Subcutaneous abdominal adipose tissue (tissue), 5 donors: ENCODE measurements around the gene BBIP1.

Experiments used
- H3K27ac ChIP-seq: one replicate; pipeline ENCODE4 v1.7.0; 2013; ENCODE audit warnings: low read depth, mild to moderate bottlenecking, inconsistent platforms, low read length, moderate library complexity
- H3K27me3 ChIP-seq, 5 donors: one replicate each; pipeline ENCODE4 v1.7.0; 2013; ENCODE audit warnings: low read length in 5 of 5, inconsistent platforms in 1 of 5; ENCODE audit not compliant: control insufficient read depth in 5 of 5, insufficient read depth in 4 of 5
- H3K36me3 ChIP-seq, 5 donors: one replicate each; pipeline ENCODE4 v1.7.0; 2013; ENCODE audit warnings: low read length in 5 of 5; ENCODE audit not compliant: control insufficient read depth in 5 of 5, insufficient read depth in 5 of 5
- H3K4me1 ChIP-seq, 5 donors: one replicate each; pipeline ENCODE4 v1.7.0; 2013; ENCODE audit warnings: low read length in 5 of 5, mild to moderate bottlenecking in 3 of 5, moderate library complexity in 1 of 5; ENCODE audit not compliant: control insufficient read depth in 5 of 5, insufficient read depth in 5 of 5
- H3K4me3 ChIP-seq, 5 donors: one replicate each; pipeline ENCODE4 v1.7.0; 2013; ENCODE audit warnings: low read length in 5 of 5, low read depth in 1 of 5
- H3K9ac ChIP-seq, 5 donors: one replicate each; pipeline ENCODE4 v1.7.0; 2013; ENCODE audit warnings: low read length in 5 of 5, mild to moderate bottlenecking in 4 of 5, moderate library complexity in 3 of 5
- H3K9me3 ChIP-seq, 5 donors: one replicate each; pipeline ENCODE4 v1.7.0; 2013; ENCODE audit warnings: low read length in 5 of 5; ENCODE audit not compliant: control insufficient read depth in 5 of 5
- donor health status: healthy.
- donor health status: healthy.
- donor health status: healthy.
- donor health status: healthy.
- donor health status: healthy.

Gene BBIP1

GRCh38 chr10:110859206-110859972, 59.6 kb downstream of the BBIP1 start:
- Histone ChIP-seq H3K4me1 (peaks cover 12 to 66% (median 55%) of the 10 kb centered on the region in 5 donors), H3K36me3 (no peaks in the 10 kb centered on the region), H3K27ac (peak overlapping the region; percentile 73), H3K9me3 (no peaks in the 10 kb centered on the region), H3K27me3 (no peaks in the 10 kb centered on the region), H3K9ac (peak overlapping the region in 3 of 5 donors; percentile 19 to 42 (median 34)), H3K4me3 (peak overlapping the region in 1 of 5 donors; percentile 32)

DNA sequence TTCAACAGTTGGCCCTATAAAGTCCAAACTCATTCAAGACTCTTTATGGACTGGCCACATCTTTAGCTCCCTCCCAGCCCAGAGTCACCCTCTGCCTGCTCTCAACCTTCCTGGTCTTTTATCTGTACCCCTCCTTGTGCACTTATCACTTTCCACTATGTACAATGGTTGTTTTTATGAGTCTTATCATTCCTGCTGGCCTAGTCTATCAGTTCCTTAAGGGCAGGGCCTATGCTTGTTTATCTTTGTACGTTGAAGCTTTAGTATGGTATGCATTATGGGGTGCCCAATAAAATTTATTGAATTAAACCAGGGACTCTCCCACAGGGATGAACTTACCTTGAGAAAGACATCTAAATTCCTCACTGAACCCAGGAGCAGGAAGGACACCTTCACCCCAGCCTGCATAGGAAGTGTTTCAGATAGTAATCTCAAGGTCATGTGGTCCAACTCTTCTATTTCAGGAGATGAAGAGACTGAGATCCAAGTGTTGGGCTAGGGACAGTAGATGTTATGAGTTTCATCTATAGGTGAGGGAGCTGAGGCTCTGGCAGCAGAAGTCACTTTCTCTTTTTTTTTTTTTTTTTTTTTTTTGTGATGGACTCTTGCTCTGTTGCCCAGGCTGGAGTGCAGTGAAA, 60.6 kb downstream of the BBIP1 start:
- Histone ChIP-seq H3K4me3 (no peak overlapping the region), H3K9me3 (no peaks in the 10 kb centered on the region), H3K4me1 (peaks cover 12 to 57% (median 50%) of the 10 kb centered on the region in 5 donors), H3K36me3 (no peaks in the 10 kb centered on the region), H3K9ac (peak overlapping the region in 1 of 5 donors; percentile 7), H3K27ac (peak overlapping the region; percentile 73), H3K27me3 (no peaks in the 10 kb centered on the region)

DNA sequence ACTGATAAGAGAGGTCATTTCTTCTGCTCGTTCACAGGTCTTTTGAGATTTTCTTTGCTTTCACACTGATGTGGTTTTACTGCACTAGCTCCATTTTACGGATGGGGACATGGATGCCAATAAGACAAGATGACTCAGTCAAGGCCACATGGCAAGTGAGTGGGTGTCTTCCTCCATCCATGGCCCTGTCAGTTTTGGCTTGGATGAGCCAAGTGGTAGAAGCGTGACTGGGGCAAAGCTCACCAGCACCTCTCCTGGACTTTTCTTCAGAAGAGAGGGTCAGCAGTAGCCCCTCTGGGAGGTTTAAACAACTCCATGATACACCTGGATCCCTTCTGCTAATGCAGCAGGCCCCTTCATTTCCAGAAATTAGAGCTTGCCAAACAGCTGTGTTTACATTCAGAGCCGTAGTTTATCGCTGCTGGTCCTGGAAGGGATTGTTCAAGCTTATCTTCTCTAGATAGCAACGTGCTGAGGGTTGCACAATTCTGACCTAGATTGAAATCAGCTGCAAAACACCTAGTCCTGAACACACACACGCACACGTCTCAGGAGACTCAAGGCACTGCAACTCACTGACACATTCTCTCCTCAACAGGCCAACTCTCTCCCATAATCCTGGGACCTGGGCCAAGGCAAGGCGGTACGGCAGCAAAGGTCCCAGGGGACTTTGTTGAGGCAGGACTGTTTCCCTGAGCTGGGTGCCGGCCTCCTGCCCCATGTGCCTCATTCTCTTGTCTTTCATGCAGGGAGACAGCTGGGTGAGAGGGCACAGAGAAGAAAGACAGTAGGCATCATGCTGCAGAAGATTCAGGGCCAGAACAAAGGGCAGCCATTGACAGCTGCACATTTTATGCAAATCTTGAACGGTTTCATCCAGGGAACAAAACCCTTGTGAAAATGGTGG, 61.5 kb downstream of the BBIP1 start:
- peak overlapping the region in 1 of 5 donors; percentile 43 for H3K4me3 ChIP-seq
- peak overlapping the region; percentile 73 for H3K27ac ChIP-seq
- peak overlapping the region in 1 of 5 donors; percentile 7 for H3K9ac ChIP-seq
- no peaks in the 10 kb centered on the region for H3K27me3 ChIP-seq
- H3K9me3 ChIP-seq, result no peaks in the 10 kb centered on the region
- peaks cover 12 to 48% (median 44%) of the 10 kb centered on the region in 5 donors for H3K4me1 ChIP-seq
- no peaks in the 10 kb centered on the region for H3K36me3 ChIP-seq

DNA sequence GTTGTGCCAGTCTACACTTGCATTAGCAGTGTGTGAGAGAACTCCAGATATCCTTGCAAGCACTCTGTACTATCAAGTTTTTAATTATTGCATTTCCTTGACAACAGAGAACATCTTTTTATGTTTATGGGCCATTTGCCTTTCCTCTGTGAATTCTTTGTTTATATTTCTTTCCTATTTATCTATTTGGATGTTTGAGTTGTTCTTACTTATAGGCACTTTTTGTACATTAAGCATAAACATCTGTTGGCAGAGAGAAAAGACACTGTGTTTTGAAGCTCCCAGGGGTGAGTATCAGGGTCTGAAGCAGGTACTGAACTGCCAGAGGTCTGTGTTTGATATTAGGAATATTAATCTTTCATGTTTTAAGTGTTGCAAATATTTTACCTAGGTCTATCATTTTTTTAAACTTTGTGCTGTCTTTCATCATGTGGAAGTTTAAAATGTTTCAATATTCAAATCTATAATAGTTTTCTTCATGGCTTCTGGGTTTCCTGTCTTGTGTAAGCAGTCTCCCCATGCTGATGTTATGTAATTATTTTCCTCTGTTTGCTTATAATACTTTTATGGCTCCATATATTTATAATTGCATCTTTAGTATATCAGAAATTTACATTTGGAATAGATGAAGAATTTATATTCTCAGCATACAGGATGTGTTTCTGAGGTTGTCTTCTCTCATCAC, 64.9 kb downstream of the BBIP1 start:
- H3K27me3 ChIP-seq, result no peaks in the 10 kb centered on the region
- H3K27ac ChIP-seq, result no peak overlapping the region
- no peaks in the 10 kb centered on the region for H3K9me3 ChIP-seq
- H3K36me3 ChIP-seq, result no peaks in the 10 kb centered on the region
- H3K9ac ChIP-seq, result no peak overlapping the region
- H3K4me1 ChIP-seq, result peaks cover 4 to 34% (median 28%) of the 10 kb centered on the region in 5 donors
- no peak overlapping the region for H3K4me3 ChIP-seq

DNA sequence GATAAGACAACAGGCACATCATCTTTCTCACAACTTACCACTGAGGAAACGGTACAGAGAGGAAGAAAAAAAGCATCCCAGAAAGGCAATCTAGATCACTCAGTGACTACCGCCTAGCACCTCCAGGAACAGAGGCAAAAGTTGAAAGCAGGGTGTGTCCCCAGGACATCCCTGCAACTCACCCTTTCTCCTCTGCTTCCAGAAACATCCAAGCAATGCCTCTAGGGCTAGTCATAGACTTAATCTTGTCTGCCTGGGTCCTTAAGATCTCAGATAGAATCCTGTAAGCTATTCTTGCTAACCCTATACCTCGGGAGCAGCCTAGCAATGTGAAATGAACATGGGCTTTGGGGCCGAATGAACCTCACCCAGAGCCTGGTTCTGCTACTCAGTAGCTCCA, 66.0 kb downstream of the BBIP1 start:
- no peak overlapping the region for H3K4me3 ChIP-seq
- H3K4me1 ChIP-seq, result peaks cover 4 to 28% (median 18%) of the 10 kb centered on the region in 5 donors
- H3K36me3 ChIP-seq, result no peaks in the 10 kb centered on the region
- no peaks in the 10 kb centered on the region for H3K9me3 ChIP-seq
- H3K27me3 ChIP-seq, result no peaks in the 10 kb centered on the region
- H3K27ac ChIP-seq, result no peak overlapping the region
- H3K9ac ChIP-seq, result no peak overlapping the region

- H3K27me3 ChIP-seq, result no peaks in the 10 kb centered on the region
- H3K4me1 ChIP-seq, result peaks cover 0 to 24% (median 13%) of the 10 kb centered on the region in 5 donors
- H3K4me3 ChIP-seq, result no peak overlapping the region
- no peak overlapping the region for H3K27ac ChIP-seq
- no peak overlapping the region for H3K9ac ChIP-seq
- H3K9me3 ChIP-seq, result no peaks in the 10 kb centered on the region
- H3K36me3 ChIP-seq, result no peaks in the 10 kb centered on the region
These were observed 66.6 kb downstream of the BBIP1 start for GRCh38 chr10:110852255-110852896.

DNA sequence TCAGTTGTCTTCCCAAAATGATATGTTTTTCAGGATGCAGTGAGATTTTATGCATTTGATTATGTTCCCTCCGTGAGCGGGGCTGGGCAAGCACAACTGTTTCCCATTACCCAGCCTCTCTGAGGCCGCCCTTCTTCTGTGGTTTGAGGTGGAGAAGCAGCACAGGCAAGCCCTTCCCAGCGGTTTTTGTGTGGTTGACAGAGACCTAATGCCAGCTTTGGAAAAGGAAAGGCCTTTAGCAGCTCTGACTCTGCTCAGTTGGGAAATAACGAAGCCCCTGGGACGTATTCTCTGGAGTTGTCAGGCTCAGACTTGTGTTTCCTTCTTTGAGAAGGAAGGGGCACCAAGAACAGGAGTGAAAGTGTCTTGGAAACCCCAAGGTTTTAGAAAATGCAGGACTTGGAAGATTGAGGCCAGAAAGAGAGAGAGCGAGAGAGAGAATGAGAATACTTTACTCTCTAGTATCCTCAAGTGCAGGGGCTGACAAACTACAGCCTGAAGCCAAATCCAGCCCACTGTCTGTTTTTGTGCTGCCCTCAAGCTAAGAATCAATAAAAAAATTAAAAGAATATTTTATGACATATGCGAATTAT, 67.9 kb downstream of the BBIP1 start:
- Histone ChIP-seq H3K4me1 (peaks cover 0 to 28% (median 17%) of the 10 kb centered on the region in 5 donors), H3K27ac (peak overlapping the region; percentile 7), H3K9me3 (no peaks in the 10 kb centered on the region), H3K4me3 (no peak overlapping the region), H3K27me3 (no peaks in the 10 kb centered on the region), H3K9ac (no peak overlapping the region), H3K36me3 (no peaks in the 10 kb centered on the region)

- H3K9ac ChIP-seq, result no peak overlapping the region
These were observed 68.9 kb downstream of the BBIP1 start for GRCh38 chr10:110850099-110850498.

More at GRCh38 chr10:110850099-110850498, 68.9 kb downstream of the BBIP1 start:
- no peak overlapping the region for H3K27ac ChIP-seq
- no peaks in the 10 kb centered on the region for H3K27me3 ChIP-seq
- no peaks in the 10 kb centered on the region for H3K36me3 ChIP-seq
- H3K4me3 ChIP-seq, result no peak overlapping the region
- peaks cover 0 to 26% (median 17%) of the 10 kb centered on the region in 5 donors for H3K4me1 ChIP-seq
- no peaks in the 10 kb centered on the region for H3K9me3 ChIP-seq
